Measurements from ENCODE around the gene TSC1.

The TSC1 gene

DNA sequence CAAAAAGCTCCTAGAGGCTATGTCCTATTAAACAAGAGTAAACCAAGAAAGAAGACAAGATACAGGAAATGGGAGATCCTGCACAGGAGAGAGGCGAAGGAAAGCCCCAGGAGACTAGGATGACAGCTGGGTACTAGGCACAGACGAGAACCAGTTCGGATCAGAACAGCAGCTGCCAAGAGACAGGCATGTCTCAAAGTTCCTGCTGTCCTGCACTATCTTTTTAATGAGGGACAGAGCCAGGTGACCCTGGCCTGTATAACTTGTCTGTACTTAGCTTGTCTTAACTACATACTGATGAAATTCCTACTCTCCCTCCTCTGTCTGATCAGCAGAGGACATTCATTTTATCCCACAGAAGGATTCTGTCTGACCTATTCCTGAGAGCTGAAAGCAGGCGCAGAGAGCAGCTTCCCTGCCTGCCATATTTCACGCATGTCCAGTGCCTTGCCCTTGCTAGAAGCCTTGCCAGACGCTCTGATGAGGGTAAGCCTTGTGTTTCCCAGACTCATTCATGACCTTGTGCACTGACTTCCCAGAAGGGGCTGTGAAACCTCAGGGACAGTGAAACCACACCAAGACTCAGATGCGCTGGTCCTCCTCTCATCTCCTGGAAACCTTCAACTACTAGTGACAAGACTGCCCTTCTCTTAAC, 24.7 kb downstream of the TSC1 start:
- Histone ChIP-seq H3K4me1 (ENCODE audit: insufficient read depth, low read length, poor library complexity, severe bottlenecking) (no peaks in the 10 kb centered on the region), H3K4me2 (ENCODE audit: low read depth, low read length, poor library complexity, severe bottlenecking) (no peak overlapping the region), H3K4me3 (ENCODE audit: low read length, poor library complexity, severe bottlenecking) (no peak overlapping the region), H2AFZ (ENCODE audit: low read length) (no peak overlapping the region), H4K20me1 (ENCODE audit: insufficient read depth, low read length, poor library complexity, severe bottlenecking) (no peaks in the 10 kb centered on the region), H3K9ac (ENCODE audit: low read depth, low read length, poor library complexity, severe bottlenecking) (no peak overlapping the region), H3K27me3 (ENCODE audit: insufficient read depth, low read length, poor library complexity, severe bottlenecking) (no peaks in the 10 kb centered on the region), H3K79me2 (ENCODE audit: insufficient read depth, low read length) (no peaks in the 10 kb centered on the region), H3K9me3 (ENCODE audit: insufficient read depth, low read depth, low read length) (no peaks in the 10 kb centered on the region), H3K9me2 (replicated peaks; ENCODE audit: low read depth, low read length) (no peaks in the 10 kb centered on the region), H3F3A (ENCODE audit: low read depth) (no peaks in the 10 kb centered on the region), H3K36me3 (ENCODE audit: insufficient read depth, low read length) (peaks cover 84% of the 10 kb centered on the region; the same call in 1 of the 2 replicates)
- TF ChIP-seq CTCF (conservative IDR thresholded peaks at IDR 0.05; ENCODE audit: low read length) (no peak), EZH2phosphoT487 (IDR thresholded peaks at IDR 0.05; ENCODE audit: borderline replicate concordance) (no peak)

- Histone ChIP-seq H3K36me3 (ENCODE audit: insufficient read depth, low read length) (peaks cover 68% of the 10 kb centered on the region; the same call in 1 of the 2 replicates), H2AFZ (ENCODE audit: low read length) (no peak overlapping the region), H3K27me3 (ENCODE audit: insufficient read depth, low read length, poor library complexity, severe bottlenecking) (no peaks in the 10 kb centered on the region), H3K9me3 (ENCODE audit: insufficient read depth, low read depth, low read length) (no peaks in the 10 kb centered on the region), H3K4me1 (ENCODE audit: insufficient read depth, low read length, poor library complexity, severe bottlenecking) (no peaks in the 10 kb centered on the region), H3K79me2 (ENCODE audit: insufficient read depth, low read length) (no peaks in the 10 kb centered on the region), H4K20me1 (ENCODE audit: insufficient read depth, low read length, poor library complexity, severe bottlenecking) (no peaks in the 10 kb centered on the region), H3K9me2 (replicated peaks; ENCODE audit: low read depth, low read length) (no peaks in the 10 kb centered on the region), H3K4me3 (ENCODE audit: low read length, poor library complexity, severe bottlenecking) (no peak overlapping the region), H3K9ac (ENCODE audit: low read depth, low read length, poor library complexity, severe bottlenecking) (no peak overlapping the region), H3K4me2 (ENCODE audit: low read depth, low read length, poor library complexity, severe bottlenecking) (no peak overlapping the region), H3F3A (ENCODE audit: low read depth) (no peaks in the 10 kb centered on the region)
- TF ChIP-seq CTCF (conservative IDR thresholded peaks at IDR 0.05; ENCODE audit: low read length) (no peak), EZH2phosphoT487 (IDR thresholded peaks at IDR 0.05; ENCODE audit: borderline replicate concordance) (no peak)
Measured at GRCh38 chr9:132914924-132915323, 29.5 kb downstream of the TSC1 start.

DNA sequence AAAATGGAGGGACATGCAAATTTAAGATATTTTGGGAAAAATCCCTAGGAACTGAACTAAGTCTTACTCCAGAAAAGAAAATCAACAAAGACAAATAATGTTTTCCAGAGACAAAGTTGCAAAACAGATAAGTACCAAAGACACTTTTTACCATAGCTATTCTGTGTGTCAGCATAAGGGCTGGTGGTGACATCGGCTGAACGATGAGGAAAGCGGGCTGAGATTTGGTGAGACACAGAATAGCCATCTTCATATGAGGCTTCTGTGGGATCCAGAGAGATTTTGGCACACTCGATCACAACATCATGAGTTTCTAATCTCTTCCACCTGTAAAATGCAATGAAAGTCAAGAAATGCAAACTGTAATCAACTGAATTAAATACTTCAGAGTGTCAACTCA, 32.3 kb downstream of the TSC1 start:
- H3K4me3 ChIP-seq (ENCODE audit: low read length, poor library complexity, severe bottlenecking) = no peak overlapping the region
- no peaks in the 10 kb centered on the region for H4K20me1 ChIP-seq (ENCODE audit: insufficient read depth, low read length, poor library complexity, severe bottlenecking)
- H3K36me3 ChIP-seq (ENCODE audit: insufficient read depth, low read length) = peaks cover 60% of the 10 kb centered on the region; the same call in 1 of the 2 replicates
- no peak overlapping the region for H3K4me2 ChIP-seq (ENCODE audit: low read depth, low read length, poor library complexity, severe bottlenecking)
- no peaks in the 10 kb centered on the region for H3K9me2 ChIP-seq (replicated peaks; ENCODE audit: low read depth, low read length)
- H2AFZ ChIP-seq (ENCODE audit: low read length) = no peak overlapping the region
- no peaks in the 10 kb centered on the region for H3K79me2 ChIP-seq (ENCODE audit: insufficient read depth, low read length)
- no peaks in the 10 kb centered on the region for H3K4me1 ChIP-seq (ENCODE audit: insufficient read depth, low read length, poor library complexity, severe bottlenecking)
- no peaks in the 10 kb centered on the region for H3K27me3 ChIP-seq (ENCODE audit: insufficient read depth, low read length, poor library complexity, severe bottlenecking)
- no peak overlapping the region for H3K9ac ChIP-seq (ENCODE audit: low read depth, low read length, poor library complexity, severe bottlenecking)
- TF ChIP-seq EZH2phosphoT487 (IDR thresholded peaks at IDR 0.05; ENCODE audit: borderline replicate concordance) = no peak
- no peaks in the 10 kb centered on the region for H3K9me3 ChIP-seq (ENCODE audit: insufficient read depth, low read depth, low read length)
- no peaks in the 10 kb centered on the region for H3F3A ChIP-seq (ENCODE audit: low read depth)

DNA sequence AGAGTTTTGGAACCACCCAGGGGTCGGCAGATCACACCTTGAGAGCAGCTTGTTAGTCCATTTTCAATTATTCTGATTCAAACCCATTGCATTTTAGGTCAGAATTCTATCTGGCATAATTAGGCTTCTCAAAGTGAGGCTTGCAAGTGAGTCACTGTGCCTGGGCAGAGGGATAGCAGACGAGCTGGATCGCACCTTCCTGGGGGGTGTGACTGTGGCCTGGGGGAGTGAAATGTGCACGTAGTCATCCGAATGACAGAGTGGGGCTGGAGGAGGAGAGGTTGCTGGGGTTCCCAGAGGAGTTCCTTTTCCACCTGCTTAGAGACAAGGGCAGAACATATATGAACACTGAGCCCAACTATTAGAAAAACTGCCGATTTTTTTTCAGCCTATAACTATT, 34.0 kb downstream of the TSC1 start:
- H3K9me3 ChIP-seq (ENCODE audit: insufficient read depth, low read depth, low read length) = no peaks in the 10 kb centered on the region
- no peaks in the 10 kb centered on the region for H3K27me3 ChIP-seq (ENCODE audit: insufficient read depth, low read length, poor library complexity, severe bottlenecking)
- H3K4me1 ChIP-seq (ENCODE audit: insufficient read depth, low read length, poor library complexity, severe bottlenecking) = no peaks in the 10 kb centered on the region
- H2AFZ ChIP-seq (ENCODE audit: low read length) = no peak overlapping the region
- no peaks in the 10 kb centered on the region for H3K79me2 ChIP-seq (ENCODE audit: insufficient read depth, low read length)
- peaks cover 44% of the 10 kb centered on the region; the same call in 1 of the 2 replicates for H3K36me3 ChIP-seq (ENCODE audit: insufficient read depth, low read length)
- no peaks in the 10 kb centered on the region for H3K9me2 ChIP-seq (replicated peaks; ENCODE audit: low read depth, low read length)
- no peak overlapping the region for H3K4me2 ChIP-seq (ENCODE audit: low read depth, low read length, poor library complexity, severe bottlenecking)
- no peaks in the 10 kb centered on the region for H3F3A ChIP-seq (ENCODE audit: low read depth)
- TF ChIP-seq CTCF (conservative IDR thresholded peaks at IDR 0.05; ENCODE audit: low read length) = no peak
- no peak for TF ChIP-seq EZH2phosphoT487 (IDR thresholded peaks at IDR 0.05; ENCODE audit: borderline replicate concordance)
- no peak overlapping the region for H3K9ac ChIP-seq (ENCODE audit: low read depth, low read length, poor library complexity, severe bottlenecking)
- no peaks in the 10 kb centered on the region for H4K20me1 ChIP-seq (ENCODE audit: insufficient read depth, low read length, poor library complexity, severe bottlenecking)
- H3K4me3 ChIP-seq (ENCODE audit: low read length, poor library complexity, severe bottlenecking) = no peak overlapping the region
